Endothelial cell (in vitro differentiated cells): ENCODE data around the gene PTPRN2. TPM values are rescaled to one million over a fixed set of nuclear protein-coding genes. Genes with fewer than 3 reads are reported as not detected.

Experiments used
- DNase-seq: peaks from one replicate; pipeline ENCODE4 v3.0.0; 2021; ENCODE audit warnings: low spot score
- H3K27ac Mint-ChIP-seq: one replicate; pipeline ENCODE4 v1.8.0; 2021; ENCODE audit warnings: mixed read lengths, inconsistent platforms; ENCODE audit not compliant: unreplicated experiment
- H3K27me3 Mint-ChIP-seq: one replicate; pipeline ENCODE4 v1.8.0; 2021; ENCODE audit warnings: mild to moderate bottlenecking, moderate library complexity, mixed read lengths, inconsistent platforms; ENCODE audit not compliant: unreplicated experiment
- H3K36me3 Mint-ChIP-seq: one replicate; pipeline ENCODE4 v1.8.0; 2021; ENCODE audit warnings: mild to moderate bottlenecking, low read depth, mixed read lengths, inconsistent platforms; ENCODE audit not compliant: unreplicated experiment
- H3K4me1 Mint-ChIP-seq: one replicate; pipeline ENCODE4 v1.8.0; 2021; ENCODE audit warnings: mild to moderate bottlenecking, mixed read lengths, inconsistent platforms; ENCODE audit not compliant: unreplicated experiment
- H3K4me3 Mint-ChIP-seq: one replicate; pipeline ENCODE4 v1.8.0; 2021; ENCODE audit warnings: mild to moderate bottlenecking, mixed read lengths, inconsistent platforms; ENCODE audit not compliant: unreplicated experiment
- H3K9me3 Mint-ChIP-seq: one replicate; pipeline ENCODE4 v1.8.0; 2021; ENCODE audit warnings: mixed read lengths, inconsistent platforms; ENCODE audit not compliant: unreplicated experiment
- CTCF ChIP-seq: fragments of 200-600 bp; sonication (generic); IDR thresholded peaks from one replicate; pipeline ENCODE4 v1.5.0; 2021; ENCODE audit warnings: antibody characterized with exemption; ENCODE audit not compliant: unreplicated experiment
- total RNA-seq: library from RNA; stranded (reverse); fragmentation: NEBNext Ultra II Directional; extraction: Animal tissue kit (Norgen Biotek cat#: 25700); gene quantifications from one replicate; pipeline ENCODE4 v1.2.1, GENCODE V29; 2021; ENCODE audit not compliant: unreplicated experiment

PTPRN2 gene
- total RNA-seq, 1 donor from 2014 or later, result 0.18 TPM

- Mint-ChIP-seq H3K27me3 (peaks cover 10% of the 10 kb centered on the region), H3K27ac (no peak overlapping the region), H3K9me3 (peaks cover 57% of the 10 kb centered on the region), H3K36me3 (peaks cover 8% of the 10 kb centered on the region), H3K4me3 (no peak overlapping the region), H3K4me1 (no peaks in the 10 kb centered on the region)
- no peak for DNase-seq
- TF ChIP-seq CTCF, result no peak
Observed at GRCh38 chr7:158470336-158470735, 117.3 kb downstream of the PTPRN2 start.

- no peak overlapping the region for H3K27ac Mint-ChIP-seq
- H3K4me3 Mint-ChIP-seq, result peak overlapping the region; percentile 38
- H3K9me3 Mint-ChIP-seq, result peaks cover 59% of the 10 kb centered on the region
- DNase-seq, result no peak
- TF ChIP-seq CTCF, result no peak
- H3K4me1 Mint-ChIP-seq, result no peaks in the 10 kb centered on the region
- H3K27me3 Mint-ChIP-seq, result peaks cover 10% of the 10 kb centered on the region
- peaks cover 8% of the 10 kb centered on the region for H3K36me3 Mint-ChIP-seq
Observed at GRCh38 chr7:158469396-158470051, 118.1 kb downstream of the PTPRN2 start.

GRCh38 chr7:158468700-158469296, 118.8 kb downstream of the PTPRN2 start:
- peaks cover 8% of the 10 kb centered on the region for H3K36me3 Mint-ChIP-seq
- H3K27ac Mint-ChIP-seq, result no peak overlapping the region
- DNase-seq, result no peak
- no peak overlapping the region for H3K4me3 Mint-ChIP-seq
- TF ChIP-seq CTCF, result no peak
- peaks cover 10% of the 10 kb centered on the region for H3K27me3 Mint-ChIP-seq
- H3K4me1 Mint-ChIP-seq, result no peaks in the 10 kb centered on the region
- H3K9me3 Mint-ChIP-seq, result peaks cover 51% of the 10 kb centered on the region

GRCh38 chr7:158468181-158468580, 119.4 kb downstream of the PTPRN2 start:
- peaks cover 10% of the 10 kb centered on the region for H3K27me3 Mint-ChIP-seq
- peaks cover 50% of the 10 kb centered on the region for H3K9me3 Mint-ChIP-seq
- no peak overlapping the region for H3K4me3 Mint-ChIP-seq
- H3K36me3 Mint-ChIP-seq, result peaks cover 11% of the 10 kb centered on the region
- TF ChIP-seq CTCF, result no peak
- no peak overlapping the region for H3K27ac Mint-ChIP-seq
- no peak for DNase-seq
- no peaks in the 10 kb centered on the region for H3K4me1 Mint-ChIP-seq

- Mint-ChIP-seq H3K4me1 (no peaks in the 10 kb centered on the region), H3K27me3 (peaks cover 10% of the 10 kb centered on the region), H3K9me3 (peaks cover 51% of the 10 kb centered on the region), H3K4me3 (no peak overlapping the region), H3K36me3 (peaks cover 12% of the 10 kb centered on the region), H3K27ac (no peak overlapping the region)
- TF ChIP-seq CTCF, result no peak
- no peak for DNase-seq
Observed at GRCh38 chr7:158467562-158467961, 120.1 kb downstream of the PTPRN2 start.
